HS-27A (cell line): ENCODE results near the gene TWIST2.

Experiments
- DNase-seq: peaks from one replicate; pipeline ENCODE4 v3.0.0-alpha.2; 2012; ENCODE audit warnings: low read depth, missing footprints

TWIST2 gene

DNA sequence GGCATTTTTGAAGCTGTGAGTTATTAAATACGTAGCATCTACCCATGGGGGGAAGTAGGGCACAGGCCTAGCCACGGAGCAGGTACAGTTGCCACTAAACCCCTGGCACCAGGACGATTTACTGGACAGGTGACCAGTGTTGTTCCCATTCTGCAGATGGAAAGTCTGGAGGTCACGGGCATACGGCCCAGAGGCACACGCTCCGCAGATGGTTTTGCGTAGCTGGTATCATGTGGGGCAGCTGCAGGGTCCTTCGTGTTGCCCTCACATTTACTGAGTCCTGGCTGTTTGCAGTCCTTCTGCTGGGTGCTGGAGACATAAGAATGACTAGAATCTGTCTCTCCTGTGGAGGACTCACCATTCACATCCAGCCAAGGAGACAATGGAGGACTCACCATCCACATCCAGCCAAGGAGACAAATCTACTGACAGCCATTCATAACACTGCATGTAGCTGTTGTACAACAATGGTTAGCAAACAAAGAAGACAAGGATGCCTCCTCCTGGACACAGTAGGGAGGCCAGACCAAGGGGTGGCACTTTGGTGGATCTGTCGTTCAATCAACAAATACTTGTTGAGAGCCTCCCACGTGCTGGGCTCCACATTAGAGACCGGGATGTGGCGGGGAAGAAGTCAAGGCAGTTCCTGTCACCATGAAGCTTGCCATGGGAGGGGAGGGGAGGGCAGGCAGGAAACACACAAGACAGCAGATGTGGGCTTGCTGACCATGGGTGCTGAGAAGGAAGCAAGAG, 24.9 kb downstream of the TWIST2 start:
- DNase-seq = no peak

DNA sequence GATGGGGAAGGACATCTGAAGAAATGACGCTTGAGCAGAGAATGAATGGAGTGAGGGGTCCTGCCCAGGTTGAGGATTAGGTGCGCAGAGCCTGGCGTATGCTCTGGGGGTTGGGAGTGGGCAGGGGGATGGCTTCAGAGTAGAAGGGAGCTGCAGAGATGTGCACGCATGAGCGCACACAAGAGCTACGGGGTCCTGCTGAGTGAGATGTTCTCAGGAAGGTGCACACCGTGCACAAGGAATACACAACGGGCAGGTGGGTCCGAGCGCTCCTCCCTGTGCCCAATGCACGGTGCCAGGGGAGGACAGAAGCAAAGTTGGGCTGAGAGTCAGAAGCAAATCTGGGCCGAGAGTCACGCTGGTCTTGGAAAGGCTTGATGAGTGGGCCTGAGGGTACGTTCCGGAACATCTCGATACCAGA, 25.5 kb downstream of the TWIST2 start:
- no peak for DNase-seq

DNA sequence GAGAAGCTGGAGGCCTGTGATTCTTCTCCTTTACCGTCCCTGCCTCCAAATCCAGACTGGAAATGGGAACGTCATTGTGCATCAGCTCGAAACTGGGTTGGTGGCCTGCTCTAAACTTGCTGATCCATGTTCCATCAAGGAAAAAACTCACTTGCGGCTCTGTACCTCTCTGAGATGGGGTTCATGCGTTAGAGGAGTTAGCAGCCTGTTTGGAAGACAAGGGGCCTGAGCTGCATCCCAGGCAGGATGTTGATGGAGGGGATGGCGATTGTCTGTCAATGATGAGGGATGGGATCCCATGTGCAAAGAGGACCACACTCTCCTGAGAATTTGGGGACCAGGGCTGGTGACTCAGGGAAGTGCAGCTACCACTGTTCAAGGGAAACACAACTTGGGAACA, 26.0 kb downstream of the TWIST2 start:
- no peak for DNase-seq

DNA sequence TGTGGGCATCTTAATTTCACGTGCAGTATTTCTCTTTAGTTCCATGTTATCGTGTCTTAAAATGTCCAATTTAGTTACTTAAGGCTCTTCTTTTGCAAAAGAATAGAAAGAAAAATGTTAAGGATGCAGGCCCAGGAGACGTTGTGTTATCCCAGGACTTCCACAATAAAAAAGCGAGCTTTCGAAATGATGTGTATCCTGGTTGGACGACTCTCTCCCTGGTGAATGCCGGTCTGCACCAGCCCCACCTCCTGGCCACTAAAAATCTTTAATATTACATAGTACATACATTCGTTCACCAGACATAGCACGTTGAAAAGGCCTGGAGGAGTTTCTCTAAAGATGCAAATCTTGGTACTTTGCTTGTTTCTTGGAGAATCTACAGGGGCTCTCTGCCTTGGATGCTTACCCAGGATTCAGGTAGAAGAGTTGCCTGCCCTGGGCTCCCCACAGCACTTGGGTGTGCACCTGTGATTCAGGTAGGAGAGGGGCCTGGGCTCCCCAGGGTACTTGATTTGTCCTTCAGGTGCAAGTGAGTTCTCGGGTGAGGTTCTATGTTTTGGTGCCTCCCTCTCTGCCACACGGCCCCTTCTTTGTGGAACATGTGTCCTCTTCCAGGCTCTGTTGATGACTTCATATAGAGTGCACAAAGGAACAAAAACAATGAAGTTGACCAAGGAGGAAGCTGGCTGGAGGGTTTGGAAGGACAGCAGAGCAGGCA, 26.6 kb downstream of the TWIST2 start:
- no peak for DNase-seq

DNA sequence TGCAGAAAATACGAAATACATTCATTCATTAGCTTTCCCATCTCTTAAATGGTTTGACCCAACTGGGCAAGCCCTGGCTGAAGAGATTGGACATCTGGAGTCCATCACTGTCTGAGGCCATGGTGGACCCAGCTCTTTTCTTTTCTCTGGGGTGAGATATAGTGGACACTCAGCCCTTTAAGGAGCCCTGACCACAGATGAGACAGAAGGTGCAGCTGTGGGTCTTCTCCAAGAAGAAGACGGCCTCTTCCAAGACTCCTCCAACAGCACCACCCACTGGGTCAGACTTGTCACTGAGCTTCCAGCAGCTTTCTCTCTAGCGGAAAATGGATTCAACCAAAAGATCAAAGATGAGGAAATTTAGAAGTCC, 27.2 kb downstream of the TWIST2 start:
- DNase-seq = no peak

DNA sequence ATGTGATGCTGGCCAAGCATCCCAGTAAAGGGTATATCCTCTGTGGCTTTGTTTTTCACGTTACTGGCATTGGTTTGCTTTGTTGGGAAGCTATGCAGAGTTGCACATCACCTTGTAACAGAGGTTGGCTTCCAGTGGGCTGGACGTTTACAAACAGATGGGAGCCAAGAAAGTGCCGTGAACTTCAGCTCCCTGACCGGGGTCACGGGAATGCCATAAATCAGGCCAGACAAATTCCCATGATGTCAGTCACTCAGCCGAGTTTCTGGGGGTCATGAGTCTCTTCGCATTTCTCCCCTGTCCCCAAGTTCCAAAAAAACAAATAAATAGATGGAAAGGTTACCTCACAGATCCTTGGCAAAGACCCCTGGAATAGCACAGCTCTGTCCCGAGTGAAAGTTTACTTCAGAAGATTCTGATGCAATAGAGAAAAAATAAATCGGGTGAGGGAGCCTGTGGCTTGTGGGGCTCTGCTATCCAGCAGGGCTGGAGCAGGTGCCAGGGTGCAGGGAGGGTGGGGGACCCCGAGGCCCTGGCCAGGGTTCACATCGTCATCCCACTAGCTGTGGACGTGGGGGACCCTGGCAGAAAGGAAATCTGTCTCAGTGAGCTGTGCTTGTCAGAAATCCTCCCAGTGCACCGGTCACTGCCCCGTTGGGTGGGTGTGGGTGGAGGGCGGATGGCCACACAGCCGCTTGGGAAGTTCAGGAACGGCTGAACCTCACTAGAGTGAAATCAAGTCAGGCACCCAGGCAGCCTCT, 27.8 kb downstream of the TWIST2 start:
- DNase-seq = no peak

DNA sequence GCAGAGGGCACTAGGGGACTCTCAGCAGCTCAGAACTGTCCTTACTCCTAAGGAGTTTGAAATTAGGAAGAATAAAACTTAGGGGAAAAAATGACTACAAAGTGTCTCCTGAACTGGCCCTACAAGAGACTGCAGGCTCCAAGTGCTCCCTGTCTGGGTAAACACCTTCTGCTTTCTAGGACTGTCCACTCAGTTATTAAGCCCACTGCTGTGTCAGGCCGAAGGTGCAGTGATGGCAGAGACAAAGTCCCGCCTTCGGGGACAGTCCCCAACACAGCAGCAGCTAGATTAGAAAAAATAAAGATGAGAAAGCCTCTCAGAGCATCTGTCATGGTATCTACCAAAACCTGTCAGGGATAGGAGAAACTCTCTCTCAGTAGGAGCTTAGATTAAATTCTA, 28.3 kb downstream of the TWIST2 start:
- no peak for DNase-seq

DNA sequence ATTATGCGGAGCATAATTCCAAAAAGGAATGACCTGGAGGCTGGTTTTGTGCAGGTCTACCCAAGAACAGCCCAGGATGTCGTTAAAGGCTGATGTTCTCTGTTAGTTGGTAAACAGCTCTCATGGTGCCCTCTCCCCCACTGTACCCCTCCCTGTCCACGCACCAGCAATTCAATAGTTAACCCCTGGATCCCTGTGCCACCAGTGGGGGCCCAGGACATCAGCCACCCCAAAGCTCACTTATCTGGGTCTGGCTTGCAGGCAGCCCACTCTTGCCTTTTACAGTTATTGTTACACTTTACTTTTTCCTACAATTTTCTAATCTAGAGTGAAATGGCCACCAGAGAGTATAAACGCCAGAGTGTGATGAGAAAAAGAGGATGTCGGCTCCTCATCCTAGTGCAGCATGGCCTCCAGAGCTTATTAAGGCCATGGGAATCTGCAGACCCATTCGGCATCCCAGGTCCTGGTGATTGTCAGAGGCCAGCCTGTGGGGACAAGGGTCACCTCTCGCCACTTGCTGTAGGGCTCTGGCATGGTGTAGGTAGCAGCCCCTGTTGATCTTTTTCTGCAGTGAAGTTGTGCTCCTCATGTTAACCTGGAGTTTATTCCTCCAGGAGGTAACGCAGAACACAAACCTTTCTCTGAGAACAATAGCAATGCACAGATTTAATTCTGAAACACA, 30.3 kb downstream of the TWIST2 start:
- no peak for DNase-seq

DNA sequence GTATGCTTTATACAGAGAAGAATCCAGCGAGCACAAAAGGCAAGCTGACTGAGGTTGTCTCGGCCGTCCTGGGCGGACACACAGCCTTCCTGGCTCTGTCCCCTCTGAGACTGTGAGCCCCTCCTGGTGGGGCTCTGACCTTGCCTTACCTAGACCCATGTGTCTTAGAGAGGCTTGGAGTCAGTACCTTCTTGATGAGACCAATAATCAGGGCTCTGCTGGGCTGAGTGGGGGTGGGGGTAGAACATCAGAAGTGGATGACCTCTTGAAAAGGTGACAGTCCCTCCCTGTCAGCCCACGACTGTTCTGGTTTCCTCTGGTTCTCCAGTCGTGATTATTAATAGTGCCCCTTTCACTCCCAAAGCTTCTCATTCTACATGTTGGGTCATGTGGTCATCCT, 31.2 kb downstream of the TWIST2 start:
- no peak for DNase-seq

DNA sequence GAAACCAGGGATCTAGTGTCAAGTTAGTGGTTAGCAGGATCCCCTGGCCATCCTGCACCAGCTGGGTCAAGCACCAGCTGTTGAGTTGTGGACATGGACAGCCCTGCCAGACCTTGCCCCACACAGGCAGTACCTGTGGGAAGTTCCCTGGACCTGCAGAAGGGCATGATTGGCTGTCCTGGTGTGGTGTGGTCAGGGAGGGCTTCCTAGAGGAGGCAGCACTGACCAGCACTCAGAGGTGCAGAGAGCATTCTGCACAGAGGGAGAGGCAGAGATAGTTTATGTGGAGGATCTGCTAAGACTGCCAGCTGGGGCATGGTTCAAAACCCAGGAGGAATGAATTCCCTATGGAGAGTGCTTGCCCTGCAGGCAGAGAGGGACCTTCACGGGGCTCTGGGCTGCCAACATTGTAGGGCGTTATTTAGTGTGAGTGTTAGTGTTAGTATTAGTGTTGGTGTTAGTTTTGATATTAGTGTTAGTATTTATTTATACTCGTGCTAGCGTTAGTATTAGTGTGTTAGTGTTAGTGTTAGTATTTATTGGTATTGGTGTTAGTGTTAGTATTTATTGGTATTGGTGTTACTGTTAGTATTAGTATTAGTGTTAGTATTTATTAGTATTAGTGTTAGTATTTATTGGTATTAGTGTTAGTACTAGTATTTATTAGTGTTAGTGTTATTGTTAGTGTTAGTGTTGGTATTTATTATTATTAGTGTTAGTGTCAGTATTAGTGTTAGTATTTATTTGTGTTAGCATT, 31.9 kb downstream of the TWIST2 start:
- DNase-seq = no peak

DNA sequence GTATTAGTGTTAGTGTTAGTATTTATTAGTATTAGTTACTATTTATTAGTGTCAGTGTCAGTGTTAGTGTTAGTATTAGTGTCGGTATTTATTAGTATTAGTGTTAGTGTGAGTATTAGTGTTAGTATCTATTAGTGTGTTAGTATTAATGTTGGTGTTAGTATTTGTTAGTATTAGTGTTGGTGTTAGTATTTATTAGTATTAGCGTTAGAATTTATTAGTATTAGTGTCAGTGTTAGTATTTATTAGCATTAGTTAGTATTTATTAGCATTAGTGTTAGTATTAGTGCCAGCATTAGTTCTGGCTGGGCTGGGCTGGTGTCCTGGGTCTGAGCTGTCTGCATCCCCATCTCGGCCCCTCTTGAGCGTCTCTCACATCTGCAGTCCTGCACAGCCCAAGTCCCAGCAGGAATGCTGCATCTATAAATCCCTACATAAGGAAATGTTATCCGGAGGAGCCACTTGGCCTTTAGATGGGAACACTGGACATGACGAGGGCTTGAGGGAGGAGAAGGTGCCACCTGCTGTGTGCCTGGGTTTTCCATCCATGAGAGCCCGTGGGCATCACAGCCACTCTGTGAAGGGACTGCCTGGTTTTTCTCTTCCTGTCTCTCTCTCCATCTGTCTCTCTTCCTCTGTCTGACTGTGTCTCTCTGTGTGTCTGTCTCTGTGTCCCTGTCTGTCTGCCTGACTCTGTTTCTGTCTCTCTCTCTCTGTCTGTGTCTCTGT, 33.6 kb downstream of the TWIST2 start:
- no peak for DNase-seq

DNA sequence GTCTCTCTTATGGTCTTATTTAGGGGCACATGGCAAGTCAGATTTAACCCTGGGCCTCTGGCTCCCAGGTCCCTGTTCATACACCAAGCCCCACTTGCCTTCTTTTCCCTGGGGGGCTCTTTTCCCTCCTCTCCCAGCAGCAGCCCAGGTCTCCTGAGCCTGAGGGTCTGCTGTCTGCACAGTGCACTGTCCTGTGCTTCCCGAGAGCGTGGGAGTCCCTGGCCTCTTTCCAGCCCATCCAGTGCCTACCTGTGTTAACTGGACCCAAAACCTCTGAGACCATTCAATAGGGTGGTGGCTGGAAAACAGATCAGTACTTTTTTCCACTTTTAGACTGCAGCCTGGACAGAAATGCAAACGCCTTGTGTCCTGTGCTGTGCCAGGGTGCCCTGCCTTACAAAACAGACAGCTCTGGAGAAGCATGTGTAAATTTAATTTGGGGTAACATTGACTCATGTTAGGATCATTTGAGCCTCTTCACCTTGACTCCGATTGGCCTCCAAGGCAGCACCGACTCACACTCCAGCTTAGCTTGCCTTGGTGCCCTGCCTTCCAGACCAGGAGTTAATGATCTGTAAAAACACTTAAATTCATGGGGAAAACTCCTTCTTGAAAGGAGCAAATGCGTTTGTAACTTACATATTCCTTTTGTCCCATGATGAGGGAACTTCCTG, 34.3 kb downstream of the TWIST2 start:
- DNase-seq = no peak

DNA sequence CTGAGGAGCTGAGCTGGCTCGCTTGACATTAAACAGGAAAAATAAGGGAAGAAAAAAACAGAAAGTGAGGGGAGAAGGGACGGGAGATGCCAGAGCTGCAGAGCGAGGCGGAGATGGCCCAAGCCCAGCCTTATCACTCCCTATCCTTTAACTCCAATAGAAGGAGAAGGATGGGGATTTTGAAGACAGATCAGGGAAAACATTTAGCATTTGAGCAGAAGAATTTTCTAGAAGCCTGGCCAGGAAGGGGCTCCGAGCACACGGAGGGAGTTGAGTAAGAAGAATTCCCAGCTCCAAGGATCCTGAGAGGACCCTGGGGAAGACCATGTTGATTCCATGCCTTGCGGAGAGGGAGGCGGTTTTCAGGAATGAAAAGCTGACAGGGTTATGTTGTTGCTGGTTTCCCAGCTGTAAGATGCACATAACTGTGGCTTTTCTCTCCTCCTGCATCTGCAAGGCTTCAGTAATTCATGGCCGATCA, 35.6 kb downstream of the TWIST2 start:
- DNase-seq = no peak

DNA sequence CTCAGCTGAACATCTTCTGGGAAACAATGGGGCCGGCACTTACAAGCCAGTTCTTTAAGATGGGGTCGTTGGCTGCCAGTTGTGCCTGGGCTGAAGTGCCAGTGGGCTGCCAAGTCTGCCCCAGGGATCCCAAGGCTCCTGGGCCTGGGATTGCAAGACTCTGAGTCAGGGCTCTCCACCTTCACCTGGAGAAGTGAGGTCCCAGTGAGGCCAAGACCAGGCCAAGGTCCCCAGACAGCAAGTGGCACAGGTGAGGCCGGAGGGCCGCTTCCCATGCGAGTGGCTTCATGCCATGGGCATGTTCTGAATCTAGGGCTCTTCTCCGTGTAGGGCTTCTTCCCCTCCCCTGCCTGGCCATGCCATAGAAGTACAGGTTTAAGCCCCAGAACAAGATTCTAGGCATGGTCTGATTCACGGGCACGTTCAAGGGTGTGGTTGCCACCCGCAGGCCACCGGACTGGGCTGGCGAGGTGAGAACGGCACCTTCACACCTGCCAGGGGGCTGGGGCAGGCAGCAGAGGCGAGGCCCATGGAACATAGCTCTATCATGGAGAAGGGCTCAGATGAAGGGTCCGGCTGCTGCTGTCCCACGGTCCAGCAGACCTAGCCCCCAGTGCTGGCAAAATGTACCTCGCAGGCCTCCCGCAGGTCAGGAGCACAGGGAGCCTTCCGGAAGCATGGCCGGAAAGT, 36.4 kb downstream of the TWIST2 start:
- DNase-seq = no peak

DNA sequence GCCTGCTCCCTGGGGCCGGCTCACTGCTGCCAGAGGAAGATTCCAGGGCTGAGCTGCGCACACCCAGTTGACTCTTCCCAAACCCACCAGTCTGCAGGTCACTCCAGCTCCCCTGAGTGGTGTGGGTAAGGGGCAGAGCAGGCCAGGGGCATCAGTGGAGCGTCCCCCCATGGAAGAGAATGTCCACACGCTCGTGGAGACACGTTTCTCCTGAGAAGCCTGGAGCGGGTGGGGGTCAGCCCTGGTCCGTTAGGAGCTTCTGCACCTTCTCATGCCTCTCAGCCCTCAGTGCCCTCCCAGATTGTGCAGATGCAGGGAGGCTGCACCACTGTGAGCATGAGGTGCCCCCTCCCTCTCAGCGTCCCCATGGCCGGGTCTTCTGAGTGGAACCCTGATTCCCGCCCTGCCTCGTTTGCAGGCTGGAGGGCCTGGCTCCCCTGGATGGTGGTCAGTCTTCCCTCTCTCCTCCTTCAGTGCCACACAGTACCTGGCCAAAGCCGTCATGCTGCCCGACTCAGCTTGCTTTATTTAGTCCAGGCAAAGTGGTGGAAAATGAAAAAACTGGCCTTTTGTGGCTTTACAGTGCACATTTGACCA, 37.0 kb downstream of the TWIST2 start:
- no peak for DNase-seq

DNA sequence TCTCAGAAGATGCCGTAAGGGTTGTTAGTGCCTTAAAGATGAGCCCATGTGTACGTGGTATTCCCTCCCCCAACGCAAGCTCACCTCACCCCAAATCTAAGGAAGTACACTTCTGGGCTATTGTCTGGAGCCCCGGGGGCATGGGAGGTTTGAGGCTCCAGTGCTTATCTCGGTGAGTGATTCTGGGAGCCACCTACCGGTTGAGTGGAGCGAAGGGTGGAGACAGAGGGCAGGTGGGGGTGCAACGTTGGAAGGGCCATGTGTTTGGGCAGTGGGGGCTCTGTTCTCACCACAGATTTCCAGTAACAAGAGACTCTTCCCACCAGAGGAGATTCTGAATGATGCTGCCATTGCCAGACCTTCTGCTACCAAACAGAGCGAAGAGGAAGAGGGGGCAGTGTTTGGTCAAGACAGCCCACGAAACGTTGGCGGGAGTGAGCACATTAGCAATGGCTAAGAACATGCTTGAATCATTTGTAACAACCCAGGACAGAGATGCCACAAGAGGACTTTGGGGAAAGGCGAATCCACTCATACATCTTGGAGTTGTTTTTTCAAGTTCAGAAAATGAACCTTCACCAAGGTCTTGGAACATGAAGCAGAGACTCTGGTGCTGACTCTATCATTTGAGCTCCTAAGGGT, 38.7 kb downstream of the TWIST2 start:
- no peak for DNase-seq

DNA sequence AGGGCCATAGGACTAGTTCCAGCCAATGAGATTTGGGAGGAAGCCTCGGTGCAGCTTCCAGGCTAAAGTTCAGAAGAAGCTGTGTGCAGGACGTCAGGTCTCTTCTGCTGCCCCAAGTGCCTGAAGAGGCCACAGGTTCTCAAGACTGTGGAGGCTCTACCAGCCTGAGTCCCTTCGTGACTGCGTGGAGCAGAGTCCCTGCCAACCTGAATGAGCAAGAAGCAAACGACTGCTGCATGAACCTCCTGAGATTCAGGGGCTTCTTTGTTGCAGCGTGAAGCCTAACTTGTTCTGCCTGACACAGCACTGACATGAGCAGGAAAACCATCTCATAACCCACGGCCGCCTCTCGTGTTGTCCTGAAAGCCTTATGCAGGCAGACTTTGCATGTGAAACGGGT, 39.7 kb downstream of the TWIST2 start:
- no peak for DNase-seq

DNA sequence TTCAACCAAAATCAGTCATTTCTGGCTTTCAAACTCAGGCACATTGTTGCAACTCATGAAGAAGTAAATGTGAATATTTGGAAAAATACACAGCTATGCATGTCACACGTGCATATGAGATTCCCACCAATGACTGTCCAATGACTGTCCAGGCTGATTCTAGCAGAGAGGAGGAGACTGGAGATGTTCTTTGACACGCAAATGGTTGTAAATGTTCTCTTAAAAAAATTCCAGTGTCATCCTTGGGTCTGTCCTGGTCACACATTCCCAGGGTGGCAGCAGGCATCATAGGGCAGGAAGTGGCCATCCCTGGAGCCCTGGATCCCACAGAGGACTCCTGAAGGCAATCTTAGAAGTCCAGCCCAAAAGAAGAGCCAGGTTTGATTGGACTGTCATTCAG, 40.9 kb downstream of the TWIST2 start:
- DNase-seq = no peak

DNA sequence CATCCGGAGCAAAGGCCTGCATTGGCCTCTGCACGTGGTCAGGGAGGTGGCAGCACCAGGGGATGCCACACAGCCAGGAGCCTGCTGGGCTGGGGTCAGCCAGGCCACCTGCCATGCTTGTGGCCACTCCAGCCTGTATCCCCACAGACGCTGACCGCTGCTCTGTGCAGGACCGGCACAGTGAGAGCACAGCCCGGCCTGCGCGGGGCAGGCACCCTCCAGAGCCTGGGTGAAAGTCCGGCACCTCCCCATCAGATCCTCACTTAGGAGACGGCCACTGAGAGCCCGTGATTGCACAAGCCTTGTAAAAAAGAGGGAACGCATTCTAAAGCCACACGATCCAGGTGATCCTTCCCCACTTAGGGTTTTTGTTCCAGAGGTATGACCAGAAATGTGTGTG, 42.2 kb downstream of the TWIST2 start:
- no peak for DNase-seq
